Esophagus (tissue), 2 donors: ENCODE measurements around the gene PREB. TPM values are rescaled to one million over a fixed set of nuclear protein-coding genes. Genes with fewer than 3 reads are reported as not detected.
"Not testable (repeated sequence)": the region's sequence is repeated elsewhere in the genome, so short reads cannot be mapped to it uniquely, and the experiment has no call there.

Experiments
- H3K27ac ChIP-seq, 2 donors: one replicate each; pipeline ENCODE4 v1.5.1; 2013; ENCODE audit warnings: low read depth in 2 of 2, mild to moderate bottlenecking in 2 of 2, inconsistent platforms in 1 of 2, low read length in 1 of 2, moderate library complexity in 1 of 2
- H3K27me3 ChIP-seq, 2 donors: one replicate each; pipeline ENCODE4 v1.6.1; 2013; ENCODE audit warnings: low read length in 2 of 2, control low read depth in 1 of 2, mild to moderate bottlenecking in 1 of 2; ENCODE audit not compliant: insufficient read depth in 2 of 2, control insufficient read depth in 1 of 2
- H3K36me3 ChIP-seq, 2 donors: one replicate each; pipeline ENCODE4 v1.6.1; 2013; ENCODE audit warnings: low read length in 1 of 2; ENCODE audit not compliant: control insufficient read depth in 2 of 2, insufficient read depth in 2 of 2
- H3K4me1 ChIP-seq, 2 donors: one replicate each; pipeline ENCODE4 v1.6.1; 2013; ENCODE audit warnings: low read length in 1 of 2; ENCODE audit not compliant: control insufficient read depth in 2 of 2, insufficient read depth in 2 of 2
- H3K4me3 ChIP-seq, 2 donors: one replicate each; pipeline ENCODE4 v1.5.1; 2013; ENCODE audit warnings: low read length in 2 of 2, mild to moderate bottlenecking in 2 of 2, low read depth in 1 of 2, moderate library complexity in 1 of 2
- H3K9me3 ChIP-seq, 2 donors: one replicate each; pipeline ENCODE4 v1.6.1; 2013; ENCODE audit warnings: mild to moderate bottlenecking in 2 of 2, low read depth in 1 of 2, low read length in 1 of 2, moderate library complexity in 1 of 2; ENCODE audit not compliant: control insufficient read depth in 2 of 2, insufficient read depth in 1 of 2
- WGBS, 2 donors: extraction: QIAGEN DNeasy Blood & Tissue Kit; methylation state at CpG; one replicate each; pipeline ENCODE4 v1.1.7; 2013; 5-methylcytosine and 5-hydroxymethylcytosine counted together
- polyA plus RNA-seq, 2 donors: library from polyadenylated mRNA; stranded (reverse); fragments of 200-250 nt; gene quantifications; one replicate each; pipeline ENCODE4 v1.2.3, GENCODE V29; 2013
- donor health status: healthy with polysubstance abuse.
- donor health status: Bipolar disorder and iron deficiency.

PREB gene
- polyA plus RNA-seq, 2 donors = 24.1 to 29.7 TPM

DNA sequence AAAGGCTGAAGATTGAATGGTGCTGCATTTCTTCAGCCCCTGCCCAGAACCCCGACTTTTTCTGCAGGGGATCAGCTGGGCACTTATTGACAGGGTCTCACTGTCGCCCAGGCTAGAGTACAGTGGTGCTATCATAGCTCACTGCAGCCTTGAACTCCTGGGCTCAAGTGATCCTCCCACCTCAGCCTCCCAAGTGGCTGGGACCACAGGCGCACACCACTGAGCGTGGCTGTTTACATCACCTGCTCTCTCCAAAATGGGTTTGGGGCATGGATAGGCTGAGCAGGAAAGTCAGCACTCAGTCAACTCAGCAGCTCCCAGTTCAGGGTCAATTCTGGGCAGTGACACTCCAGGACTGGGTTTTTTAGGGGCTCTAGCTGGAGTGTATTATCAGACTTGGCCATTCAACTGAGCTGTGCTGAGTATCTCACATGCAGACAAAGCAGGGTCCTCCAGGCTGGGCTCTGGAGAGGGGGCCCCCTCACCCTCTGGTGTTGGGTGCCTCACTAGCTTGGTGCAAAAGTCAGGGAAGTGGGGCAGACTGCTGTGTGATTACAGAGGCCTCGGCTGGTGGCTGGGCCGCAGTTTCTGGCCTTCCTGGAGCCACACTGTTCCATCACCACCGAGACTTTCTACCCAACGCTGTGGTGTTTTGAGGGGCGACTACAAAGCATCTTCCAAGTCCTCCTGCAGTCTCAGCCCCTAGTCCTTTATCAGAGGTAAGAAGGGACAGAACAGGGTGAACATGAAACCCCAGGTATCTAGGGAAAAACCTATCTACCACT lies 6.4 kb downstream of the PREB start:
- WGBS, 2 donors = 88% methylated on average over 9 of the region's 9 CpGs
- Histone ChIP-seq H3K9me3 (no peaks in the 10 kb centered on the region), H3K27ac (no peak overlapping the region), H3K27me3 (no peaks in the 10 kb centered on the region), H3K4me3 (no peak overlapping the region), H3K4me1 (peaks cover 0 to 9% of the 10 kb centered on the region in 2 donors), H3K36me3 (peaks cover 2 to 25% of the 10 kb centered on the region in 2 donors)

DNA sequence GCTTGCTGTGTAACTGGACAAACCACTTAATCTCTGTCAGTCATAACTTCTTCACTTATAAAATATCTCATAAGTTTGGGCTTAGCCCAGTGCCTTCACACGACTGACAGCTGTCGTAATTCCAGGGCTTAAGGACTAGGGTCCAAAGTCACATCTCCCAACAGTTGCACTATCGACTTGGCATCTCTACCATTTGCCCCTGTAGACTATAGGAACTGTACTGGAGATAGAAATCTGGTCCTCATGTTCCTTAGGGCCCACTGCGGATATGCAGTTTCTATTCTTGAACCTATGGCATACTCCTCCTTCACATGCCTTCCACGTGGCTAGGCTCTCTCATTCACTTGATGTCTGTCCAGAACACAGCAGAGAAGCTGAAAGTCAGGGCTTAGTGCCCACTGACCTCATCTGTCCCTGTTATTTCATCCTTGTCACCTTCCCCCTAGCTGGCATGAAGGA lies 8.2 kb downstream of the PREB start:
- Histone ChIP-seq H3K36me3 (peaks cover under 1 to 12% of the 10 kb centered on the region in 2 donors), H3K4me3 (no peak overlapping the region), H3K27ac (no peak overlapping the region), H3K27me3 (no peaks in the 10 kb centered on the region), H3K4me1 (peaks cover 0 to 5% of the 10 kb centered on the region in 2 donors), H3K9me3 (no peaks in the 10 kb centered on the region)
- 53 to 57% methylated on average over 5 of the region's 5 CpGs for WGBS, 2 donors

DNA sequence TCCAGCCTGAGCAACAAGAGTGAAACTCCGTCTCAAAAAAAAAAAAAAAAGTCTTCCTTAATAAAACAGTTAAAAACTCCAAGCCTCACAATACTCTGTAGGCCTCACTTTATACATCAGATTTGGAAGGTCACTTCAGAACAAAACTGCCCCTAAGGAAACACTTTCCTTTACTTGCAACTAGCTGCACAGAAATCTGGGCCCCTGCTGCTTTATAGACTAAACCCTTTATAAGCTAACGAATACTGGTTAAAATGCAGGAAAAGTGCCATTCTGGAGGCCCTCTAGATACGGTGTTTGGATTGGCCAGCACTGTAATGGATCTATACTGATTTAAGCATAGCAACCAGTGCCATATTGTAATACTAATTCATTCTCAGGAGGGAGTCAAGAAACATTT lies 9.3 kb downstream of the PREB start:
- H3K9me3 ChIP-seq = no peaks in the 10 kb centered on the region
- peaks cover 0 to 5% of the 10 kb centered on the region in 2 donors for H3K4me1 ChIP-seq
- H3K4me3 ChIP-seq = no peak overlapping the region
- H3K27ac ChIP-seq = no peak overlapping the region
- peaks cover 0 to under 1% of the 10 kb centered on the region in 2 donors for H3K36me3 ChIP-seq
- no peaks in the 10 kb centered on the region for H3K27me3 ChIP-seq
- WGBS, 2 donors = 90 to 98% methylated on average over 3 of the region's 3 CpGs

DNA sequence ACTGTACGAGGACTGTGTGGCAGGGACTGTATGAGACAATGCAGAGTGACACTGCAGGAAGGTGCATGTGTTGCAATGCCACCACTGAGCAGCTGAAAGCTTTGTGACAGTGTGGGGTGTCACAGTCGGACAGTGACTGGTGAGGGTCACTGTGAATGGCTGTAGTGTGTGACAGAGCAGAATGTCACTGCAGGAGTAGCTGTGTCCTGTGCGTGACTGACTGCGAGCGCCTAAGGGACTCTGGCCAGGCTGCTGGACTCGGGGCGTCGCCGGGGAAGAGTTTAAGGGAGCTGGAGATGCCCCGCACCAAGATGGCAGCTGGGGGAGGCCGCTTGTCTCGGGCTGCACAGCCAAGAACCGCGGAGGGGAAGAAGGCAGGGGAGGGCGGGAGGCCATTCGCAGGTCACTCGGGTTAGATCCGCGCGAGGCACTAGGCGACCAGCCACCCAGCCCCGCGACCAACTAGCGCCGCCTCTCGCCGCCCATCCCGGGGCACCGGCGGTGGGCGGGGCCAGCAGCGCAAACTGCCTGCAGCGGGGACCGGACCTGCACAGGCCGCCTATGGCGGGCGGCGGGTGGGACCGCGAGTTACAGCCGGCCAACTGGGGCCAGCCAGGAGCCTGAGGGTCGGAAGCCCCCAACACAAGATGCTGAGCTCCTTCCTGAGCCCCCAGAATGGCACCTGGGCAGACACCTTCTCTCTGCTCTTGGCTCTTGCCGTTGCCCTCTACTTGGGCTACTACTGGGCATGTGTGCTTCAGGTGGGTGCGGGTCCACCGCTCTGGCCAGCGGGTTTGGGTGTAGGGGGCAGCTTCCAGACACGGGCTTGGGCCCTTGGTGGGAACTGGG lies 10.9 kb downstream of the PREB start, which contains the start of gene ABHD1:
Gene ABHD1, plus strand, starts transcription at position 514 of the 849 bp plus-strand sequence. Its CDS starts 134 bp downstream, at position 648.
- peaks cover 3 to 9% of the 10 kb centered on the region in 2 donors for H3K4me1 ChIP-seq
- no peaks in the 10 kb centered on the region for H3K9me3 ChIP-seq
- peak within 1 kb of the TSS; percentile 13 to 43 for H3K27ac ChIP-seq
- no peaks in the 10 kb centered on the region for H3K36me3 ChIP-seq
- H3K27me3 ChIP-seq = no peaks in the 10 kb centered on the region
- 7% methylated on average over 36 to 47 of the region's 47 CpGs for WGBS, 2 donors
- peak within 1 kb of the TSS; percentile 54 to 61 for H3K4me3 ChIP-seq

DNA sequence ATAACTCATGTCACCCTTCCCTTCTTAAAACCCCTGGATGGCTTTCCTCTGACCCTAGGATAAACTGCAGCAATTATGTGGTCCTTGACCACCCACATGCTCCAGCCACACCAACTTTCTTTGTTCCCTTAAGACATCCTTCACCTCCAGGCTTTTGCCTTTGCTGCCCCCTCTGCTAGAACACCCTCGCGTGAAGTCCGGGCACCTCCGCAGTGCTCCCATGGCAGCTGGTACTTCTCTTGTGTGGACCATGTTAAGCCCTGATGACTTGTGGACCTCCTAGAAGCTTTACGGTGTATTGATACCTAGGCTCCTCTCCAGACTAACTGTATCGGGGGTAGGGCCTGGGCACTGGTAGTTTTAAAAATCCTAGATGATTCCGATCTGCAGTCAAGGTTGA lies 11.6 kb downstream of the PREB start:
- Histone ChIP-seq H3K27me3 (no peaks in the 10 kb centered on the region), H3K27ac (no peak overlapping the region), H3K9me3 (no peaks in the 10 kb centered on the region), H3K36me3 (no peaks in the 10 kb centered on the region), H3K4me1 (peaks cover 7 to 11% of the 10 kb centered on the region in 2 donors), H3K4me3 (no peak overlapping the region)
- 93 to 94% methylated on average over 7 of the region's 7 CpGs for WGBS, 2 donors

DNA sequence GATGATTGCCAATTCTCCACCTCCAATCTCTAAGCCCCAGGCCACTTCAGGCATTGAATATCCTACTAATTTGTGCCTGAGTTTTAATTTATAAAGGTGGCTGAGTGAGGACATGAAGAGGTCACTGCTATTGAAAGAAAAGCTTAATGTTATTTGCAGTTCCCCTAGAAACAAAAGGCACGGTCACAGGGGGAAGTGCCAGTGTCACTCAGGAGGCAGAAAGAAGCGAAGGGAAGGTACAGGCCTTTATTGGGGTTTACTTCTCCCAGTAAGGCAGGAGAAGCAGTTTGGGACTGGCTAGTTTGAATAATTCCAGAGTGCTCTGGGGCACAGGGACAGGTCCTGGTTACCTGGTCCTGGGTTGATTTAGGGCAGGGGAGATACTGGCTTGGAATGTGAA lies 12.5 kb downstream of the PREB start:
- H3K36me3 ChIP-seq = no peaks in the 10 kb centered on the region
- whole genome bisulfite sequencing, 2 donors = 77 to 79% methylated on average over 2 of the region's 2 CpGs
- no peak overlapping the region for H3K4me3 ChIP-seq
- no peaks in the 10 kb centered on the region for H3K27me3 ChIP-seq
- H3K9me3 ChIP-seq = no peaks in the 10 kb centered on the region
- peaks cover 7 to 11% of the 10 kb centered on the region in 2 donors for H3K4me1 ChIP-seq
- no peak overlapping the region for H3K27ac ChIP-seq

DNA sequence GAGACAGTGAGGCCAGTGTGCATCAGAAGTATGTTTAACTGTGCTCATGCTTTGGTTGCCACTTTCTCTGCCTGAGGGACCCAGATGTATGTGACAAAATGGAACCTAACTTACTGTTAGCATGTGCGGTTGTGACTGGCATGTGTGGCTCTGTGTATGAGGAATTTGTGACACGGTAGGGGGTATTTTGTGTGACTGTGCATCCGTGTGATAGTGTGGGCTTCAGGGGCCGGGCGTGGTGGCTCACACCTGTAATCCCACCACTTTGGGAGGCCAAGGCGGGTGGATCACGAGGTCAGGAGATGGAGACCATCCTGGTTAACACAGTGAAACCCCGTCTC lies 15.1 kb downstream of the PREB start:
- H3K36me3 ChIP-seq, H3K27me3 ChIP-seq, H3K9me3 ChIP-seq, H3K27ac ChIP-seq: not testable (repeated sequence)
- Histone ChIP-seq H3K4me1 (peaks cover 7 to 11% of the 10 kb centered on the region in 2 donors), H3K4me3 (peak overlapping the region; percentile 44 to 56)
- 78 to 82% methylated on average over 8 of the region's 8 CpGs for WGBS, 2 donors

DNA sequence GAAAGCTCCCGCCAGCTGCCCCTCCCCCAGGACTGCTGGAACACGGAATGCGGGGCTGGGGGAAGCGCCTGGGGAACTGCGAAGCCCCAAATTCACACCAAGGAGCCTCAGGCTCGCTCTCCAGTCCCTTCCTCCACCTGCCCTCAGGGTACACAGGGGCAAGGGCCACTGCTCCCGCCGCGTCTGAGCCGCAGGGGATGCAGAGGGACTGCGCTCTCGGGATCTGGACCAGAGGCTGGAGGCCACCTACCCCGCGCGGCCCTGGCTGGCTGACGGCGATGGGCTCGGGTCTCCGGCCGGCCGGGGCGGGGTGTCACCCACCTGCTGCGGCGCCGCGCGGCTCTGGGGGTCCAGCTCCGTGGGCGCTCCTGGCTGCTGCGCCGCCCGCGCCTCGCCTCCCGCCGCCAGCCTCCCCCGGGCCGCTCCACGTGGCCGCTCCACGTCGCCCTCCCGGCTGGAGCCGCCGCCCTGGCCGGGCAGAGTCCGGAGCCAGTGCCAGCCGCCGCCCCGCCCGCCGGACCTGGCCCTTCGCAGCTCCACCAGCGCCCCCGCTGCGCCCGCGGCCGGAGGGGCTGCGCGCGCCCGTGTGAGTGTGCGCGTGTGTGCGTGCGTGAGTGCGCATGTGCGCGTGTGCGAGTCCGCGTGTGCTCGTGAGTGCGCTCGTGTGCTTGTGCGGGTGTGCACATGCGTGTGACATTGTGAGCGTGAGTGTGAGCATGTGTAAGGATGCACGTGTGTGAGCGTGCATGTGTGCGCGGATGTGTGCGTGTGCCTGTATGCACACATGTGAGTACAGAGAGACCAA lies 15.7 kb downstream of the PREB start, which contains the start of gene CGREF1:
Gene CGREF1, minus strand, starts transcription at position 604 of the 805 bp plus-strand sequence. CDS start 14,762 bp downstream, outside the sequence.
- WGBS, 2 donors = 3 to 4% methylated on average over 51 to 84 of the region's 84 CpGs
- H3K36me3 ChIP-seq = no peaks in the 10 kb centered on the region
- H3K4me3 ChIP-seq = peak within 1 kb of the TSS; percentile 44 to 56
- H3K27me3 ChIP-seq = no peaks in the 10 kb centered on the region
- no peak within 1 kb of the TSS for H3K27ac ChIP-seq
- peaks cover 7 to 8% of the 10 kb centered on the region in 2 donors for H3K4me1 ChIP-seq
- H3K9me3 ChIP-seq = no peaks in the 10 kb centered on the region

DNA sequence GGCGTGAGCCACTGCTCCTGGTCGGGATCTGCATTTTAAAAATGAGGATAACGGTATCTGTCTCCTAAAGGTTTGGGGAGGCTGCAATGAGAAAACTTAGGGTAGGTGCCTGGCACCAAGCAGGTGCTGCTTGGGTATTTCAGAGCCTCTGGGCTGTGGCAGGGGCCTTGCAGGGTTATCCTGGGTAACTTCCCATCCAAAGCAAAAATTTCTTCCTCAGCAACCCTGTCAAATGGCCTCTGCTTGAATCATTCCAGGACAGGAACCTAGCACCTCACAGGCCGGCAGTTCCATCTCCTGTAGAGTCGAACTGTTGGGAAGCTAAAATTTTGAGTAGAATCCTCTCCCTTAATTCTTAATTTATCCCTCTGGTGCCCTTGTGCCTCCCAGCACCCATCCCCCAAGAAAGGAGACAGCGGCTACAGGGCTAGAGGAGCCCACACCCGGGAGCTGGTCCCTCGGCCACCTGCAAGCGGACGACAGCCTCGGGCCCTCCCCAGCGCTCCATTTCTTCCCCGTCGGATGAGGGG lies 16.4 kb downstream of the PREB start:
- Histone ChIP-seq H3K27me3 (no peaks in the 10 kb centered on the region), H3K4me1 (peaks cover 7% of the 10 kb centered on the region in 2 donors), H3K36me3 (no peaks in the 10 kb centered on the region), H3K9me3 (no peaks in the 10 kb centered on the region), H3K27ac (no peak overlapping the region), H3K4me3 (peak overlapping the region; percentile 44 to 56)
- WGBS, 2 donors = 26% methylated on average over 14 of the region's 14 CpGs
